DMS53 (cell line): ENCODE results near the gene DPP6.

Experiments
- DNase-seq: peaks from one replicate; lab custom pipeline; 2025; lab: John Stamatoyannopoulos, UW

DPP6 gene

DNA sequence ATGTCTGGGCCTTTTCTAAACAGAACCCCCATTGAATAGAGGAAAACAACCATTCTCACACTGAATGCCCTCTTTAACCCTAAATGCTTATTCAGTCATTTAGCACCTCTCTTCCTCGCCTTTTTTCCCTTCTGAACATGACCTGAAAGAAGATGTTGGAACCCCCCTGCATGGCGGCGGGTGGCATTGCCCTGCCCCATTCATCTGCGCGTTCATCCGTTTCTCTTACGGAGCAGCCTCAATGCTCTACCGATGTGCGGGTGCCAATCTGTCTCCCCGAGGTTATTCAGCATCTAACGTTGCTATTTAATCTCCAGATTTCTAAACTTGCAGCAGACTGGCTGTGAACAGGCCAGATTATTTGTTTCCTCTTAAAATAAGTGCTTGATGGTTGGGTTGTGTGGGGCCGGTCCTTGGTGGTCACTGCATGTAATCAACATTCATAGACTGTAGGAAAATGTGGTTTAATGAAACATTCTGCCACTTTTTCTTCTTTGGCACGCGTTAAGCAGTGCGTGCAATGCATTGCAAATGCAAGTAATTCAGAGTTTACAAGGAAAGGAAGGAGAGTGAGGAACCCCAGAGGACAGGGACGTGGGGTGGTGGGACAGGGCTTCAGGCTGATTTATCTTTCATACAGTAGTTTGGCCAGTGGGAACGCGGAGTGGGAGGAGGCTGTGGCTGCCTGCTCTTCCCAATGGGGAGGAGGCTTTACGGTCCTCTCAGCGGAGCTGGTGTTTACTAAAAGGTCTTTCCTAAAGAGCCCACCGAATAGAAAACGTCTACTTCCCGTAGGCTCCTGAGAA, 286.7 kb downstream of the DPP6 start:
- DNase-seq: no peak

- DNase-seq: no peak
Measured at GRCh38 chr7:154342971-154343633, 290.9 kb downstream of the DPP6 start.

- DNase-seq: no peak
Measured at GRCh38 chr7:154343778-154344412, 291.7 kb downstream of the DPP6 start.

GRCh38 chr7:154345093-154345492, 292.9 kb downstream of the DPP6 start:
- DNase-seq: no peak

DNA sequence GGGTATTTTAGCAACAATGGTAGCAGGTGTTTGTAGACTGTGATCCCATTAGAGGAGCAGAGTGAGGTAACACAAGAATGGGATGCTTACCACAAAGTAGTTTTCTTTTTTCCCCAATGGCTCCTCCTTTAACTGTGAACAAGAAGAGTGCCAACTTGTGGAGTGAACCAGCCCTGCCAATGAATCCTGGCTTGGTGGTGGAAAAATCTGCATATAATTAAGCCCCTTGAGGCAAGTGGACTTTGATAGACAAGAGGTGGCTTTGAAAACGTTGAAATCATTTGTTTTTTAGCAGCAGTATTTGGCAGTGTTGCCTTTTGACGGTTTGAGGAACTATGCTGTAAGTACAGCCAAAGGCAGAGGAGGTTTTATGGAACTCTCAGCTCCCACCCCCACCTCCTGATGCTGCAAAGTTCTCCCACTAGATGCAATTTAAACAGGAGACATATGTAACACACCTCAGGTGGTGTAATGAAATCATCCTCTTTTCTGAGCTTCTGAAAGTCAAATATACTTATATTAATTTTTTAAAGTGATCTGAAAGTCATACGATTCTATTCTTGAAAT, 295.6 kb downstream of the DPP6 start:
- DNase-seq: no peak

- no peak for DNase-seq
Measured at GRCh38 chr7:154350892-154351291, 298.7 kb downstream of the DPP6 start.

DNA sequence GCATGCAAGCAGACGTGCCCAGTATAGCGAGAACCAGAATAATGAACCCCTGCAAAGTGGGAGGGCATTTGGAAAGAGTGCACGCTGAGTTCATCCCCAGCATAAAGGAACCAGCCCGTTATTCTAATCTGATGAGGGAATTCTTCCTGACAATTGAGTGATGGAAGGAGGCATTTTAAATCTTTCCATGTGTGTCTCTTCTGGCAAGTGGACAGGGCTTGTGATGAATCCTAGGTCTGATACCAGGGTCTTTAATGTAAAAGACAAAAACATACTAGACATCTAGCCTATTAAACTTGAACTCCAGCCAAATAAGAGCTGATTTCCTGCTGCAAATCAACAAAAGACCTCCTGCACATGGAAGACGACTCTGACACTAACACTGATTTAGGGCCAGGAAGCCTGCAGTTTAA, 301.2 kb downstream of the DPP6 start:
- DNase-seq: no peak

DNA sequence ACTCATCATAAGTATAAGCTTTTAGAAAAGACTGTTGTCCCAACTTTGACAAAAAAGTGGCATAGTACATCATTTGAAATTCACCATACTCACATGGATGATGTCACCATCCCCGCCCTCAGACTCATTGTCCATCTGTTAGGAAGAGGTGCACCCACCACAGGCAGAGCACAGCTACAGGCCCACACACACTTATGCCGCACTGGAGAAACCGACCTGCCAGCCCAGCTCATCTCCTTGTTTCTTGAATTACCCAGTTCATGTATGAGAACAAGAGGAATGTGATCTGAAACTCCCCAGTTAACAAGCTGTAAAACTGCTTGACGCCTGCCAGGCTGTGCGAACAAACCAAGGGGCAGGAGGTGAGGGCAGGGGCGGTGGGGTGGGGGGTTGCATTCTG, 312.0 kb downstream of the DPP6 start:
- no peak for DNase-seq

DNA sequence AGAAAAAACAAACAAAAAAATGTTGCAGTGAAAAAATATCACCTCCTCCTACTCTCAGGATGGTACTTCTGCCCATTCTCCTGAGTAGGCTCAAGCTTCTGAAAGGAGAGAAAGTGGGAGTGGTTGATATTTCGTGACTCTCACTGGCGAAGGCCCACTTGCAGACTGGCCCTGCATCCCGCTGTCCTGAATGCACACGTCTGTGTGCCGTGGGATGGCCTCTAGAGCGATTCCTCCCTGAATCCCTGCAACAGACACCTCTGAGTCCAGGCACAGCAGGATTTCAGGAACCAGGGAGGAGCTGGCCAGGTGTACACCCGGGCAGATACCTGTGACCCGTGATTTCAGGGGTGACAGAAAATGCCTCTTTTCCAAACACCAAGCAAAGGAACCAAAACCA, 319.2 kb downstream of the DPP6 start:
- DNase-seq: no peak

DNA sequence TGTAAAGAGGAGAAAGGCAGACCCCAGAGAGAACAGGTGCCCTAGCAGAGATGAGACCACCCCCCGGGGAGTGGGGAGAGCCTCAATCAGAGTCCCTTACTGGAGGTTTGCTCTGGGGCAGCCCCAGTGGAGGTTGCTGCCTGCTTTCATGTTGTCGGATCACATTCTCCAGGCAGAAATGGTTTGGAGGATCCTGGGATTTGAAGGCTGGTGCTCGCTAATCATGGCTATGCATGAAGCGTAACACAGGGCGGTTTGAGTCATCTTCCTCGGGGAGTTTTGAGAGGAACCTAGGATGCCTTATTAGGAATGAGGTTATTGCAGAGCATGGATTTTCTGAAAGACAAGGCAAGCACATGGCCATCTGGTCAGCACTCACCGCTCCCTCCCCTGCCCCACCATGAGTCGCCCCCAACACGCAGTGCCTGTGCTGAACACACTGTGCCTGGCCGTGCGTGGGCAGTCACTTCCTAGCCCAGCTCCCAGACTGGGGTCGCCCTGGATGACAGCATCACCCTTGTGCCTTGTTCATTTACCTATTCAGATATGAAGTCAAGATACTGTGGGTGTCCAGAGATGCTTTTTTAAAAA, 319.9 kb downstream of the DPP6 start:
- DNase-seq: no peak

- DNase-seq: no peak
Measured at GRCh38 chr7:154373956-154374355, 321.8 kb downstream of the DPP6 start.

- DNase-seq: no peak
Measured at GRCh38 chr7:154375956-154376355, 323.8 kb downstream of the DPP6 start.

- DNase-seq: no peak
Measured at GRCh38 chr7:154380771-154381170, 328.6 kb downstream of the DPP6 start.

DNA sequence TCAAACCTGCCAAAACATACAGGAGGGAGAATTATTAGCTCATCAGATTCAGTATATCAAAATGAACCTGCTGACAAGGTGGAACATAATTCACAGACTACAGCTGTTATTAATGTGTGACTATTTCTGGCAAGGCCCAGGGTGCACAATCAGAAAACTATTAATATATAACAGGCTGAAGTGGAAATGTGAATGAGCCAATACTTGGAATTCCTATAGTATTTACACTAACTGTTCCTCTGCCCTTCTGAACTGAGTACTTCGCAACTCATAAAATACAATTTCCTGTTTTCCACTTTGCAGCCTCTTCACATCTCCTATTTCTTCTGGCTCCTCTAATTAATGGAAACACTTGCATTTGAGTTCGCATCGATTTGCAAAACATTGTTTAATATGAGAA, 330.8 kb downstream of the DPP6 start:
- no peak for DNase-seq

DNA sequence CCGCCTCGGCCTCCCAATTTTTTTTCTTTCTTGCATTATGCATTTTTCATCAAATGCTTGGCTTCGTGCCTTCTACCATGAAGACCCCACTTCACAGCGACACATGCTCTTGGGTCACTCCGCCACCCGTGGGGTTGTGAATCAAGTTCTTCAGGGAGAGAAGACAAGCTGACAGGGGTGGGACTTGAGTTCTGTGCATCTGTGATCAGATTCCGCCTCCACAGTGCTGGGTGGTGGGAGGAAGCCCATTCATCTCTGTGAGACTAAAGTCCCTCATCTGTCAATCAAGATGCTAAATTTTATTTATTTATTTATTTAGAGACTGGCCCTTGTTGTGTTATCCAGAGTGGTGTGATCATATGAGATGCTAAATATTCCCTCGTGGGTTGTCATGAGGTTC, 333.0 kb downstream of the DPP6 start:
- no peak for DNase-seq

- no peak for DNase-seq
Measured at GRCh38 chr7:154387252-154387651, 335.1 kb downstream of the DPP6 start.

GRCh38 chr7:154388412-154388811, 336.2 kb downstream of the DPP6 start:
- DNase-seq: no peak

- DNase-seq: no peak
Measured at GRCh38 chr7:154388999-154389398, 336.8 kb downstream of the DPP6 start.

DNA sequence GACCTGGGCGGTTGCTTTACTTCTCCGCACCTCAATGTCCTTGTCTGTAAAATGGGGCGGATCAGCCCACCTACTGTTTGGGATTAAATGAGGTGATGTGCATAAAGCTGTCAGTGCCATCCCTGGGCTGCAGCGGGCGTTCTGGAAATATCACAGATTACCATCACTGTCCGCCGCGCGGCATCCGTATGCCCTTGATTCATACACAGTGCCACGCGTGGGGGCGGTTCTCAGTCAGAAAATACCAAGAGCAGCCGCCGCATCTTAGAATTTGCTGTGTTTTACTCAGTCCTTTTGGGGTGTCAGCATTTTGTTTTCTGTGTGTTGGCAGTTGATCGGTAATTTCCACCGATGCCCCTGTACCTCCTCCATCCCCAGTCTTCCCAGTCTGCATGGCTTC, 338.8 kb downstream of the DPP6 start:
- DNase-seq: no peak

DNA sequence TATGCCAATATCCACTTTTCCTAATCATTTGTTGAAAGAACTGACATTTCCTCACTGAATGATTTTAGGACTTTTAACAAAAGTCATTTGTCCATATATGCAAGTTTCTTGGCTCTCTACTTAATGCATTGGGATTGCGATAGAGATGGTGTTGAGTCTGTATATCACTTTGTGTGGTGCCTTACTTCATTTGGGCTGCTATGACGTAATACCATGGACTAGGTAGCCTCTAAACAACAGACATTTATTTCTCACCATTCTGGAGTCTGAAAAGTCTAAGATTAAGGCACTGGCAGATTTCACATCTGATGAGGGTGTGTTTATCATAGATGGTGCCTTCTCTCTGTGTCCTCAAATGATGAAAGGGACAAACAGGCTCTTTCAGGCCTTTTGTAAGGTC, 342.6 kb downstream of the DPP6 start:
- DNase-seq: no peak

- no peak for DNase-seq
Measured at GRCh38 chr7:154406312-154406711, 354.1 kb downstream of the DPP6 start.

- DNase-seq: peak; percentile 11
Measured at GRCh38 chr7:154409703-154410311, 357.6 kb downstream of the DPP6 start.
